NT2/D1 (cell line): ENCODE results near the gene OR4N2.
"Not testable (repeated sequence)": the region's sequence is repeated elsewhere in the genome, so short reads cannot be mapped to it uniquely, and the experiment has no call there.

Source experiments
- DNase-seq: peaks from one replicate; pipeline ENCODE4 v3.0.0-alpha.2; 2011; ENCODE audit warnings: low read depth, low spot score
- H3K27me3 ChIP-seq: 2 replicates; pipeline ENCODE4 v1.6.0; 2011; ENCODE audit warnings: mild to moderate bottlenecking; ENCODE audit not compliant: insufficient read length, insufficient read depth
- H3K36me3 ChIP-seq: 2 replicates; pipeline ENCODE4 v1.6.1; 2011; ENCODE audit warnings: mild to moderate bottlenecking, low read length, mixed read lengths; ENCODE audit not compliant: insufficient read depth, insufficient read length
- H3K4me1 ChIP-seq: 2 replicates; pipeline ENCODE4 v1.5.1; 2011; ENCODE audit not compliant: insufficient read depth, insufficient read length
- H3K4me3 ChIP-seq: 2 replicates; pipeline ENCODE4 v1.5.1; 2011; ENCODE audit warnings: low read depth; ENCODE audit not compliant: insufficient read length
- H3K9ac ChIP-seq: 2 replicates; pipeline ENCODE4 v1.6.0; 2011; ENCODE audit warnings: low read depth; ENCODE audit not compliant: insufficient read length
- H3K9me3 ChIP-seq: 2 replicates; pipeline ENCODE4 v1.5.1; 2011; ENCODE audit warnings: mild to moderate bottlenecking, low read length; ENCODE audit not compliant: insufficient read depth
- SUZ12 ChIP-seq: IDR thresholded peaks from 2 replicates; pipeline ENCODE4 v1.6.1; 2011; ENCODE audit not compliant: insufficient read length, insufficient read depth; ENCODE audit errors: extremely low read depth
- YY1 ChIP-seq: IDR thresholded peaks from 2 replicates; pipeline ENCODE4 v1.6.1; 2011; ENCODE audit not compliant: insufficient read length, insufficient read depth
- ZNF274 ChIP-seq: IDR thresholded peaks from 2 replicates; pipeline ENCODE4 v1.6.1; 2011; ENCODE audit warnings: mild to moderate bottlenecking, low read depth, low read length

Gene OR4N2

GRCh38 chr14:19799880-19800279, 3.7 kb upstream of the OR4N2 start:
- H3K27me3 ChIP-seq, result no peaks in the 10 kb centered on the region
- H3K4me1 ChIP-seq, result no peaks in the 10 kb centered on the region
- no peaks in the 10 kb centered on the region for H3K36me3 ChIP-seq
- H3K9me3 ChIP-seq, result no peaks in the 10 kb centered on the region
- H3K9ac ChIP-seq, result no peak overlapping the region
- TF ChIP-seq SUZ12, result no peak
- no peak for TF ChIP-seq YY1
- TF ChIP-seq ZNF274, result no peak
- no peak overlapping the region for H3K4me3 ChIP-seq
- DNase-seq, result no peak

- H3K9ac ChIP-seq, result no peak overlapping the region
- H3K27me3 ChIP-seq, result no peaks in the 10 kb centered on the region
- TF ChIP-seq YY1 (no peak), ZNF274 (no peak), SUZ12 (no peak)
- no peak for DNase-seq
- no peak overlapping the region for H3K4me3 ChIP-seq
- no peaks in the 10 kb centered on the region for H3K9me3 ChIP-seq
- H3K36me3 ChIP-seq, result no peaks in the 10 kb centered on the region
- no peaks in the 10 kb centered on the region for H3K4me1 ChIP-seq
Observed at GRCh38 chr14:19800282-19801117, 3.1 kb upstream of the OR4N2 start.

GRCh38 chr14:19801118-19801464, 2.5 kb upstream of the OR4N2 start:
- no peaks in the 10 kb centered on the region for H3K36me3 ChIP-seq
- H3K4me1 ChIP-seq, result no peaks in the 10 kb centered on the region
- no peaks in the 10 kb centered on the region for H3K27me3 ChIP-seq
- DNase-seq, result no peak
- TF ChIP-seq SUZ12 (no peak), YY1 (no peak), ZNF274 (no peak)
- no peak overlapping the region for H3K4me3 ChIP-seq
- no peak overlapping the region for H3K9ac ChIP-seq
- no peaks in the 10 kb centered on the region for H3K9me3 ChIP-seq

- not testable (repeated sequence) for H3K9ac ChIP-seq, H3K27me3 ChIP-seq, DNase-seq, H3K9me3 ChIP-seq, H3K4me3 ChIP-seq, H3K36me3 ChIP-seq, H3K4me1 ChIP-seq
Observed at GRCh38 chr14:19813171-19813920, 9.8 kb downstream of the OR4N2 start.

GRCh38 chr14:19819879-19820278, 16.3 kb downstream of the OR4N2 start:
- not testable (repeated sequence) for H3K27me3 ChIP-seq, DNase-seq, H3K36me3 ChIP-seq, H3K9ac ChIP-seq, H3K9me3 ChIP-seq, H3K4me3 ChIP-seq, H3K4me1 ChIP-seq

GRCh38 chr14:19821016-19821415, 17.4 kb downstream of the OR4N2 start:
- not testable (repeated sequence) for H3K9ac ChIP-seq, H3K4me1 ChIP-seq, H3K9me3 ChIP-seq, H3K36me3 ChIP-seq, H3K4me3 ChIP-seq, DNase-seq, H3K27me3 ChIP-seq

- no peaks in the 10 kb centered on the region for H3K9me3 ChIP-seq
- no peaks in the 10 kb centered on the region for H3K36me3 ChIP-seq
- no peak overlapping the region for H3K9ac ChIP-seq
- no peaks in the 10 kb centered on the region for H3K27me3 ChIP-seq
- DNase-seq, result no peak
- H3K4me3 ChIP-seq, result no peak overlapping the region
- no peaks in the 10 kb centered on the region for H3K4me1 ChIP-seq
- no peak for TF ChIP-seq SUZ12
- TF ChIP-seq YY1, result no peak
- TF ChIP-seq ZNF274, result no peak
Observed at GRCh38 chr14:19823178-19823577, 19.6 kb downstream of the OR4N2 start.

- Histone ChIP-seq H3K9me3 (no peaks in the 10 kb centered on the region), H3K27me3 (no peaks in the 10 kb centered on the region), H3K9ac (no peak overlapping the region), H3K4me3 (no peak overlapping the region), H3K4me1 (no peaks in the 10 kb centered on the region), H3K36me3 (no peaks in the 10 kb centered on the region)
- DNase-seq, result no peak
- no peak for TF ChIP-seq ZNF274
- no peak for TF ChIP-seq SUZ12
- TF ChIP-seq YY1, result no peak
Observed at GRCh38 chr14:19823765-19824164, 20.2 kb downstream of the OR4N2 start.

GRCh38 chr14:19827626-19828244, 24.2 kb downstream of the OR4N2 start:
- not testable (repeated sequence) for H3K27me3 ChIP-seq

More at GRCh38 chr14:19827626-19828244, 24.2 kb downstream of the OR4N2 start:
- H3K9ac ChIP-seq, DNase-seq, H3K4me3 ChIP-seq, H3K36me3 ChIP-seq, H3K4me1 ChIP-seq, H3K9me3 ChIP-seq: not testable (repeated sequence)
